HCT116 (cell line): ENCODE data around the gene SDC3. TPM values are rescaled to one million over a fixed set of nuclear protein-coding genes. Genes with fewer than 3 reads are reported as not detected.

Experiments used
- ATAC-seq: fragments of 200-7000 bp; cut with Tn5 transposase; 2 replicates; pipeline ENCODE4 v1.9.1; 2020; ENCODE audit warnings: mild to moderate bottlenecking, moderate library complexity
- BruUV-seq: library from RNA; stranded (reverse); fragments of 400-500 nt; replicated peaks from 2 replicates; lab custom pipeline; 2021; lab: Mats Ljungman, UMichigan
- CTCF ChIA-PET: fragments of 300-600 bp; sonication (Branson Sonifier 250); formaldehyde crosslinking; loops from one replicate; lab custom pipeline; 2021; ENCODE audit warnings: antibody characterized with exemption; lab: Charles Lee
- POLR2A ChIA-PET: fragments of 300-600, 350-600 bp; sonication (Branson Sonifier 250); formaldehyde crosslinking; loops from one replicate; lab custom pipeline; 2021; ENCODE audit warnings: antibody characterized with exemption; lab: Charles Lee
- RAD21 ChIA-PET, 2 experiments: fragments of 300-600 bp; sonication (Branson Sonifier 250); formaldehyde crosslinking; loops; one replicate each; lab custom pipeline; 2023; ENCODE audit warnings: low total read pairs in 2 of 2; ENCODE audit not compliant: uncharacterized antibody in 2 of 2, unreplicated experiment in 2 of 2, low non-redundant PET in 1 of 2; lab: Charles Lee
- DNase-seq: peaks from one replicate; pipeline ENCODE4 v3.0.0-alpha.2; 2010; ENCODE audit warnings: low read depth, low spot score
- H2AFZ ChIP-seq: fragments of 200-600 bp; shearing (Covaris generic), sonication (generic); 2 replicates; pipeline ENCODE4 v1.6.1; 2017; ENCODE audit warnings: low read depth, mixed run types, mixed read lengths, antibody characterized with exemption, low read length; ENCODE audit not compliant: poor library complexity, severe bottlenecking
- H3K27ac ChIP-seq: 2 replicates; pipeline ENCODE4 v1.5.1; 2012; ENCODE audit warnings: low read depth, low read length
- H3K27me3 ChIP-seq: fragments of 200-600 bp; sonication (generic); 2 replicates; pipeline ENCODE4 v1.6.1; 2016; ENCODE audit warnings: mixed run types, low read length, mixed read lengths; ENCODE audit not compliant: insufficient read depth
- H3K36me3 ChIP-seq, 2 experiments: fragments of 200-500 bp in 1 of 2; fragments of 200-600 bp in 1 of 2; sonication (Bioruptor generic) in 1 of 2; sonication (generic) in 1 of 2; 2 replicates each; pipeline versions ENCODE4 v1.5.1 to v1.6.1; 2014 to 2016; ENCODE audit warnings: low read length in 2 of 2, inconsistent platforms in 1 of 2, mixed read lengths in 1 of 2, mixed run types in 1 of 2; ENCODE audit not compliant: insufficient read depth in 2 of 2, control insufficient read depth in 1 of 2
- H3K4me1 ChIP-seq, 2 experiments: fragments of 200-600 bp in 1 of 2; sonication (generic) in 1 of 2; 2 replicates each; pipeline versions ENCODE4 v1.5.1 to v1.6.1; 2012 to 2017; ENCODE audit warnings: low read length in 2 of 2, inconsistent platforms in 1 of 2, mild to moderate bottlenecking in 1 of 2, mixed read lengths in 1 of 2, mixed run types in 1 of 2, moderate library complexity in 1 of 2; ENCODE audit not compliant: insufficient read depth in 2 of 2, control insufficient read depth in 1 of 2
- H3K4me2 ChIP-seq: fragments of 200-600 bp; sonication (generic); 2 replicates; pipeline ENCODE4 v1.6.1; 2017; ENCODE audit warnings: mixed run types, low read length, mixed read lengths
- H3K4me3 ChIP-seq, 2 experiments: fragments of 200-600 bp in 1 of 2; sonication (generic) in 1 of 2; replicated peaks in 1 of 2; 2 replicates each; pipeline ENCODE4 v1.5.1; 2011 to 2016; ENCODE audit warnings: low read length in 2 of 2, control low read depth in 1 of 2, low read depth in 1 of 2, mild to moderate bottlenecking in 1 of 2, mixed read lengths in 1 of 2, mixed run types in 1 of 2
- H3K79me2 ChIP-seq: fragments of 200-600 bp; sonication (generic); 2 replicates; pipeline ENCODE4 v1.6.1; 2017; ENCODE audit warnings: mild to moderate bottlenecking, mixed run types, low read length, moderate library complexity, mixed read lengths; ENCODE audit not compliant: insufficient read depth
- H3K9ac ChIP-seq: fragments of 200-600 bp; sonication (generic); 2 replicates; pipeline ENCODE4 v1.6.1; 2016; ENCODE audit warnings: low read length, mixed read lengths
- H3K9me2 ChIP-seq: fragments of 200-600 bp; sonication (generic), shearing (Covaris generic); 2 replicates; pipeline ENCODE4 v1.6.1; 2017; ENCODE audit warnings: mixed run types, mild to moderate bottlenecking, moderate library complexity; ENCODE audit not compliant: insufficient read depth
- H3K9me3 ChIP-seq, 2 experiments: fragments of 200-500 bp in 1 of 2; fragments of 200-600 bp in 1 of 2; sonication (Bioruptor generic) in 1 of 2; sonication (generic) in 1 of 2; 2 replicates each; pipeline ENCODE4 v1.6.1; 2014 to 2017; ENCODE audit warnings: low read length in 2 of 2, mixed read lengths in 2 of 2, inconsistent platforms in 1 of 2, low read depth in 1 of 2, mild to moderate bottlenecking in 1 of 2, mixed run types in 1 of 2, moderate library complexity in 1 of 2; ENCODE audit not compliant: control insufficient read depth in 1 of 2, insufficient read depth in 1 of 2
- H4K20me1 ChIP-seq: fragments of 200-600 bp; sonication (generic), shearing (Covaris generic); 2 replicates; pipeline ENCODE4 v1.6.1; 2017; ENCODE audit warnings: mixed run types, mild to moderate bottlenecking, moderate library complexity; ENCODE audit not compliant: insufficient read depth
- CBX3 ChIP-seq: IDR thresholded peaks from 2 replicates; pipeline ENCODE4 v1.6.1; 2012; ENCODE audit warnings: low read depth
- CEBPB ChIP-seq: IDR thresholded peaks from 2 replicates; pipeline ENCODE4 v1.6.1; 2012; ENCODE audit warnings: low read depth
- ELF1 ChIP-seq: IDR thresholded peaks from 2 replicates; pipeline ENCODE4 v1.6.1; 2012; ENCODE audit warnings: low read depth, borderline replicate concordance
- JUND ChIP-seq: IDR thresholded peaks from 2 replicates; pipeline ENCODE4 v1.6.1; 2012
- POLR2AphosphoS5 ChIP-seq: IDR thresholded peaks from 2 replicates; pipeline ENCODE4 v1.6.1; 2011; ENCODE audit warnings: mild to moderate bottlenecking, low read depth, low read length, moderate library complexity
- REST ChIP-seq: IDR thresholded peaks from 2 replicates; pipeline ENCODE4 v1.6.1; 2012; ENCODE audit warnings: low read depth
- TCF7L2 ChIP-seq: IDR thresholded peaks from 2 replicates; pipeline ENCODE4 v1.7.0; 2011; ENCODE audit warnings: borderline replicate concordance, inconsistent platforms; ENCODE audit not compliant: insufficient read depth, insufficient read length; ENCODE audit errors: extremely low read depth
- ZFX ChIP-seq: fragments of 450-650 bp; IDR thresholded peaks from 2 replicates; pipeline ENCODE4 v1.6.1; 2017
- ZNF274 ChIP-seq: fragments of 200-500 bp; sonication (Bioruptor generic); IDR thresholded peaks from 2 replicates; pipeline ENCODE4 v1.6.1; 2014; ENCODE audit warnings: mild to moderate bottlenecking, low read depth, low read length, inconsistent platforms
- intact Hi-C: fragments of 100-400 bp; cut with micrococcal nuclease; formaldehyde crosslinking; loops from 2 replicates; pipeline ENCODE4 v1.10.0; 2022
- total RNA-seq: library from RNA; stranded (reverse); gene quantifications from one replicate; pipeline ENCODE4 v1.2.1, GENCODE V29; 2021; ENCODE audit not compliant: unreplicated experiment
- TF ChIP-seq, protein P1 (sequence below): IDR thresholded peaks from 2 replicates; pipeline ENCODE4 v1.6.1; 2012

The SDC3 gene
- total RNA-seq, 1 experiment from 2014 or later: 40.1 TPM

DNA sequence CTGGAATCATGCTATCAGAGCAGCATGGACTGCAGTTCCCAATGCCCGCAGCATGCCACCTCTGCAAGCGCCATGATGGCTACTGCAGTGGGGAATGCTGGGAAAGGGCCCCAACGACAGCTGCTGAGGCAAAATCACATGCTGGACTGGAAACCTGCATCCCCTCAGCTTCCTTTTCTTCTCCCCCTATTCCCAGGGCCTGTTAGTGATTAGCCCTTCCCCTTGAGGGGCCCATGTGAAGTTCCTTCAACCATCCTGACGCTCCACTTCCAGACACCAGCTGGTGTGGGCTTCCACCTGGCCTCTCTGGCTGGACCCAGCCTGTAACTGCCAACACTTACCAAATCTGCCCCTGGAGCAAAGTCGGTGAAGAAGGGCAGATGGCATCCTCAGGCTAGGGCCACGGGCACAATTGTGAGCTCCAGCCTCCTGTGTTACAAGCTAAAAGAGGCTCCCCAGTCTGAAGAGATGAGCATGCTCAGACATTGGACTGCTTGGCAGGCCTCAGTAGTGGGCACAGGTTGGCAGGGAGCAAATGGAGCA lies 22.1 kb upstream of the SDC3 start:
- no peak overlapping the region for H3K4me2 ChIP-seq
- DNase-seq (no peak), ATAC-seq (no peak)
- H2AFZ ChIP-seq: no peak overlapping the region
- peaks cover 4% of the 10 kb centered on the region; the same call in 1 of the 2 replicates for H4K20me1 ChIP-seq
- intact Hi-C loops: no loop called here
- no peak overlapping the region for H3K9ac ChIP-seq
- BruUV-seq: no TSS peak
- TF ChIP-seq TCF7L2: no peak
- no peak for TF ChIP-seq ELF1
- TF ChIP-seq POLR2AphosphoS5: peak; percentile 14; the same call in 1 of the 2 replicates
- TF ChIP-seq, protein P1, sequence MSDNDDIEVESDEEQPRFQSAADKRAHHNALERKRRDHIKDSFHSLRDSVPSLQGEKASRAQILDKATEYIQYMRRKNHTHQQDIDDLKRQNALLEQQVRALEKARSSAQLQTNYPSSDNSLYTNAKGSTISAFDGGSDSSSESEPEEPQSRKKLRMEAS: no peak
- no peak for TF ChIP-seq CBX3
- TF ChIP-seq, all 23 proteins: peak for 1
- no peaks in the 10 kb centered on the region for H3K27me3 ChIP-seq
- RAD21 ChIA-PET: no interaction called here
- H3K79me2 ChIP-seq: peaks cover 8% of the 10 kb centered on the region; the same call in 1 of the 2 replicates
- peaks cover 4 to 28% of the 10 kb centered on the region in 2 experiments; a peak in 2 of 4 replicates for H3K36me3 ChIP-seq
- H3K4me3 ChIP-seq: no peak overlapping the region
- no peaks in the 10 kb centered on the region for H3K9me2 ChIP-seq
- H3K27ac ChIP-seq: no peak overlapping the region
- H3K4me1 ChIP-seq: peaks cover 0 to 17% of the 10 kb centered on the region in 2 experiments; a peak in 1 of 4 replicates
- CTCF ChIA-PET: interaction anchor here (0.7 to 1.0 kb wide), 3 partner anchors 129 to 189 kb away, joined by 3 read pairs; no protein-coding TSS in a partner anchor
- no peaks in the 10 kb centered on the region for H3K9me3 ChIP-seq
- POLR2A ChIA-PET: no interaction called here

- ChIA-PET CTCF (no interaction called here), POLR2A (no interaction called here), RAD21 (no interaction called here)
- Histone ChIP-seq H3K4me2 (no peak overlapping the region), H3K27me3 (no peaks in the 10 kb centered on the region), H3K4me3 (no peak overlapping the region), H3K4me1 (peaks cover 0 to 16% of the 10 kb centered on the region in 2 experiments; a peak in 1 of 4 replicates), H3K36me3 (peaks cover 4 to 24% of the 10 kb centered on the region in 2 experiments; a peak in 2 of 4 replicates), H2AFZ (no peak overlapping the region), H4K20me1 (peaks cover 1% of the 10 kb centered on the region; the same call in 1 of the 2 replicates), H3K9me3 (no peaks in the 10 kb centered on the region), H3K9me2 (no peaks in the 10 kb centered on the region), H3K27ac (no peak overlapping the region), H3K9ac (no peak overlapping the region), H3K79me2 (peaks cover 8% of the 10 kb centered on the region; the same call in 1 of the 2 replicates)
- ATAC-seq (peak; percentile 38), DNase-seq (no peak)
- intact Hi-C loops: loop anchor here (1.0 to 5.0 kb wide), 2 partner anchors 129 to 148 kb away; no protein-coding TSS in a partner anchor
- no TSS peak for BruUV-seq
- TF ChIP-seq ZFX (no peak), POLR2AphosphoS5 (0 out of 2 replicates have a peak, but pooled peaks have one; percentile 6), REST (no peak), ELF1 (no peak), ZNF274 (no peak), JUND (0 out of 2 replicates have a peak, but pooled peaks have one; percentile 4), CEBPB (no peak)
These were observed 21.5 kb upstream of the SDC3 start for GRCh38 chr1:30929944-30930525.
